Caco-2 (cell line): Measurements from ENCODE around the gene MTA1. TPM values are rescaled to one million over a fixed set of nuclear protein-coding genes. Genes with fewer than 3 reads are reported as not detected.

Source experiments
- BruUV-seq: library from RNA; stranded (reverse); fragments of 400-500 nt; replicated peaks from 2 replicates; lab custom pipeline; 2021; lab: Mats Ljungman, UMichigan
- CTCF ChIA-PET: fragments of 300-600 bp; sonication (Branson Sonifier 250); formaldehyde crosslinking; loops from one replicate; lab custom pipeline; 2022; ENCODE audit warnings: antibody characterized with exemption; lab: Charles Lee
- POLR2A ChIA-PET: fragments of 300-600 bp; sonication (Branson Sonifier 250); formaldehyde crosslinking; loops from one replicate; lab custom pipeline; 2022; ENCODE audit warnings: antibody characterized with exemption; lab: Charles Lee
- DNase-seq, 2 experiments: peaks; one replicate each; pipeline versions ENCODE4 v3.0.0 to v3.0.0-alpha.2; 2020 to 2022
- H3K27me3 ChIP-seq: replicated peaks from 2 replicates; pipeline ENCODE4 v1.6.0; 2011; ENCODE audit warnings: low read length; ENCODE audit not compliant: control insufficient read depth, insufficient read depth
- H3K36me3 ChIP-seq: 2 replicates; pipeline ENCODE4 v1.5.1; 2011; ENCODE audit warnings: low read length; ENCODE audit not compliant: control insufficient read depth, insufficient read depth
- H3K4me1 ChIP-seq: fragments of 250-450 bp; sonication (Bioruptor Pico); 2 replicates; pipeline ENCODE4 v1.5.1; 2020; ENCODE audit warnings: mild to moderate bottlenecking
- H3K4me3 ChIP-seq: 2 replicates; pipeline ENCODE4 v1.5.1; 2011; ENCODE audit warnings: low read depth, mild to moderate bottlenecking, control low read depth, low read length
- H3K9me3 ChIP-seq: fragments of 250-450 bp; sonication (Bioruptor Pico); 2 replicates; pipeline ENCODE4 v1.5.1; 2020; ENCODE audit warnings: mild to moderate bottlenecking, moderate library complexity
- H3K27ac Mint-ChIP-seq: one replicate; pipeline ENCODE4 v1.8.0; 2022; ENCODE audit warnings: mixed read lengths; ENCODE audit not compliant: unreplicated experiment
- H3K27me3 Mint-ChIP-seq: one replicate; pipeline ENCODE4 v1.8.0; 2022; ENCODE audit warnings: mixed read lengths; ENCODE audit not compliant: insufficient read depth, unreplicated experiment
- H3K36me3 Mint-ChIP-seq: one replicate; pipeline ENCODE4 v1.8.0; 2022; ENCODE audit warnings: mild to moderate bottlenecking, mixed read lengths; ENCODE audit not compliant: insufficient read depth, unreplicated experiment
- H3K4me1 Mint-ChIP-seq: one replicate; pipeline ENCODE4 v1.8.0; 2022; ENCODE audit warnings: low read depth, mixed read lengths; ENCODE audit not compliant: unreplicated experiment
- H3K4me3 Mint-ChIP-seq: one replicate; pipeline ENCODE4 v1.8.0; 2022; ENCODE audit warnings: mild to moderate bottlenecking, moderate library complexity, mixed read lengths; ENCODE audit not compliant: unreplicated experiment
- H3K9me3 Mint-ChIP-seq: one replicate; pipeline ENCODE4 v1.8.0; 2022; ENCODE audit warnings: mixed read lengths; ENCODE audit not compliant: unreplicated experiment
- intact Hi-C: fragments of 100-400 bp; cut with micrococcal nuclease; formaldehyde crosslinking; loops from one replicate; pipeline ENCODE4 v1.10.0; 2022; ENCODE audit not compliant: unreplicated experiment
- total RNA-seq: library from RNA; stranded (reverse); gene quantifications from 2 replicates; pipeline ENCODE4 v1.2.3, GENCODE V29; 2022
- TF ChIP-seq, protein P1 (sequence below), 2 experiments: fragments of 200-600 bp in 1 of 2; IDR thresholded peaks; 1 replicate in 1 of 2; 2 replicates in 1 of 2; pipeline versions ENCODE4 v1.5.1 to v1.8.0; 2011 to 2022; ENCODE audit warnings: antibody characterized with exemption in 1 of 2, control low read depth in 1 of 2, inconsistent platforms in 1 of 2, low read depth in 1 of 2, low read length in 1 of 2, mild to moderate bottlenecking in 1 of 2, moderate library complexity in 1 of 2; ENCODE audit not compliant: insufficient read depth in 1 of 2, severe bottlenecking in 1 of 2, unreplicated experiment in 1 of 2

MTA1 gene
- total RNA-seq, 1 experiment from 2014 or later, result 167 TPM

DNA sequence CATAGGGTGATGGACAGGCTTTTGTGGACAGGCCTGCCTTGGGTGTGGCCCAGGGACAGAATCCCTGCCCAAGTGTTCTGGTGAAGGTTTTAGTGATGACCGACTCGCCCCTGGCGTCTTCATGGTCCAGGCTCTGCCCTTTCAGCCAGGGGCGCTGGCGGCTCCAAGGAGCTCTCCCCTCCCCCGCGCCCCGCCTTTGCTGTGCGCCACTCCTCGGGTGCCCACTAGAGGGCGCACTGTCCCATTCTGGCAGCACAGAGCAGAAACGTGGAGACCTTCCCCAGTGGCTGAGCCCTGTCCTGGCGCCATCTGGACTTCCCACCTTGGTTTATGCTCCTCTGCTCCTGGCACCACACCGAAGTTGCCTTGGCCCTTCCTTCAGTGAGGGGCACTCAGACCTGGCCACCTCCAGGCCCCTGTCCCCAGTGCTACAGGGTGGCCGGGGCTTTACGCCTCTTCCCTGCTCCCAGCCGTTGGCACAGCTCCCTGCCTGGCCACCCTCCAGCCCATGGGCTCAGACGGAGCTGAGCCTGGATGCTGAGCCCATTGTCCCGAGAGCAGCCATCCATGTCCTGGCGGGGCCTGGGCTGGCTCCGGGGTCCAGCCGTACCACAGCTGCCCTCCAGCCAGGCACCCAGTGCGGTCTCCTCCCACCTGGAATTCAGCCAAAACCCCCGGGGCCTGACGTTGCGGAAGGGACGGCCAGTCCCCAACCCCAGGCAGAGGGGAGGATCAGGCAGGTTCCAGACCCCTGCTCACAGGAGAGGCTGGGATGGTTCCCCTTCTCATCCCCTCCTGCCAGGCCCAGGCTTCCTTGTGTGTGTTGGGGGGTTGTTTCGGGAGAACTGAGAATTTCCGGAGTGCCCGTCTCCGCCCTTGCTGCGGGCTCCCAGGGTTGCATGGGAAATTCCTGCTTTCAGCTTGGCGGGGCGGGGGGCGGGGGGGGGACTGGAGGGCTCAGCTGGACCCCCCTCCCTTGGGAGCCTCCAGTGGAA, 61.5 kb downstream of the MTA1 start:
- Histone ChIP-seq H3K4me3 (peak overlapping the region; percentile 32), H3K4me1 (peaks cover 26% of the 10 kb centered on the region), H3K36me3 (no peaks in the 10 kb centered on the region), H3K9me3 (no peaks in the 10 kb centered on the region), H3K27me3 (no peaks in the 10 kb centered on the region; the same call in 1 of the 2 replicates)
- peak overlapping the region; percentile 96 for H3K27ac Mint-ChIP-seq
- POLR2A ChIA-PET, result interaction anchor here (1.0 to 2.0 kb wide), 3 partner anchors 9 to 180 kb away, joined by 4 to 14 read pairs (median 7); partner anchors contain the start of gene BRF1
- H3K36me3 Mint-ChIP-seq, result peaks cover 9% of the 10 kb centered on the region
- intact Hi-C loops, result loop anchor here (1.0 to 2.0 kb wide), 2 partner anchors 8 to 110 kb away; no protein-coding TSS in a partner anchor
- peak; percentile 85 to 95 for DNase-seq
- H3K4me1 Mint-ChIP-seq, result peaks cover 13% of the 10 kb centered on the region
- H3K27me3 Mint-ChIP-seq, result peaks cover 7% of the 10 kb centered on the region
- peak overlapping the region; percentile 78 for H3K4me3 Mint-ChIP-seq
- BruUV-seq, result no TSS peak
- no peaks in the 10 kb centered on the region for H3K9me3 Mint-ChIP-seq
- TF ChIP-seq, protein P1, sequence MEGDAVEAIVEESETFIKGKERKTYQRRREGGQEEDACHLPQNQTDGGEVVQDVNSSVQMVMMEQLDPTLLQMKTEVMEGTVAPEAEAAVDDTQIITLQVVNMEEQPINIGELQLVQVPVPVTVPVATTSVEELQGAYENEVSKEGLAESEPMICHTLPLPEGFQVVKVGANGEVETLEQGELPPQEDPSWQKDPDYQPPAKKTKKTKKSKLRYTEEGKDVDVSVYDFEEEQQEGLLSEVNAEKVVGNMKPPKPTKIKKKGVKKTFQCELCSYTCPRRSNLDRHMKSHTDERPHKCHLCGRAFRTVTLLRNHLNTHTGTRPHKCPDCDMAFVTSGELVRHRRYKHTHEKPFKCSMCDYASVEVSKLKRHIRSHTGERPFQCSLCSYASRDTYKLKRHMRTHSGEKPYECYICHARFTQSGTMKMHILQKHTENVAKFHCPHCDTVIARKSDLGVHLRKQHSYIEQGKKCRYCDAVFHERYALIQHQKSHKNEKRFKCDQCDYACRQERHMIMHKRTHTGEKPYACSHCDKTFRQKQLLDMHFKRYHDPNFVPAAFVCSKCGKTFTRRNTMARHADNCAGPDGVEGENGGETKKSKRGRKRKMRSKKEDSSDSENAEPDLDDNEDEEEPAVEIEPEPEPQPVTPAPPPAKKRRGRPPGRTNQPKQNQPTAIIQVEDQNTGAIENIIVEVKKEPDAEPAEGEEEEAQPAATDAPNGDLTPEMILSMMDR (IDR thresholded peaks at IDR 0.05; ENCODE audit: insufficient read depth in 1 of 2, low read depth in 1 of 2, low read length in 1 of 2, severe bottlenecking in 1 of 2, unreplicated experiment in 1 of 2), result peak; percentile 92 to 96
- CTCF ChIA-PET, result interaction anchor here (0.5 to 1.9 kb wide), 19 partner anchors 9 to 729 kb away, joined by 3 to 57 read pairs (median 4); partner anchors contain the start of genes PACS2, SIVA1 and TEDC1

DNA sequence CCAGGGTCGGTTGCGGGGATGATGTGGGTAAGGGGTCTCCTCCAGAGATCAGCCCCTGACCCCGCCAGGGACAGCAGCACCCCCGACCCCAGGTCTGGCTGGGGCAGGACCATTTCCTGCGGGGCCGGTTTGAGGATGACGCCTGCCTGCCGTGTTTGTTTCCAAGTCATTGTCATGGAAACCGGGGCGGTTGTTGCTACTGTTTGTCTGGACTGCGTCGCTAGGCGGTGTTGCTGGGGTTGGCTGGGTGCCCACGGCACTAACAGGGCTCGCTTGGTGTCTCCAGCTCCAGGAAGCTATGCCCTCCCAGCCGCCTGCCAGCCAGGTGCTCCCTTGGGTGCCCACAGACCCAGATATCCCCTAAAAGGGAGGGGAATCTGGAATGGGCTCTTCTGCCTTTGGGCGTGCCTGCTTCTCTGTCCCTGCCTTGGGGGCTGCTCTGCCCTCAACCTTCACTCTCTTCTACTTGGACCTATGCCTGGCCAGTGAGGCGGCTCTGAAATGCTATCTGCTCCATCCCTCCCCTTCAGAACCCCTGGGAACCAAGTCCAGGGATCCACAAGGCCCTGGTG, 62.3 kb downstream of the MTA1 start:
- TF ChIP-seq, protein P1 (IDR thresholded peaks at IDR 0.05; ENCODE audit: insufficient read depth in 1 of 2, low read depth in 1 of 2, low read length in 1 of 2, severe bottlenecking in 1 of 2, unreplicated experiment in 1 of 2), result no peak
- H3K9me3 ChIP-seq, result no peaks in the 10 kb centered on the region
- intact Hi-C loops, result loop anchor here (1.0 to 2.0 kb wide), 2 partner anchors 7 to 111 kb away; no protein-coding TSS in a partner anchor
- peaks cover 7% of the 10 kb centered on the region for H3K27me3 Mint-ChIP-seq
- peaks cover 7% of the 10 kb centered on the region for H3K36me3 Mint-ChIP-seq
- POLR2A ChIA-PET, result interaction anchor here (2.0 kb wide), 1 partner anchor 8 kb away, joined by 14 read pairs; no protein-coding TSS in a partner anchor
- H3K36me3 ChIP-seq, result no peaks in the 10 kb centered on the region
- H3K4me3 ChIP-seq, result peak overlapping the region; percentile 21
- H3K27me3 ChIP-seq, result no peaks in the 10 kb centered on the region; the same call in 1 of the 2 replicates
- H3K27ac Mint-ChIP-seq, result peak overlapping the region; percentile 96
- DNase-seq, result peak; percentile 89 to 92
- CTCF ChIA-PET, result interaction anchor here (1.9 kb wide), 1 partner anchor 8 kb away, joined by 57 read pairs; the partner anchor contains the start of gene TEDC1
- H3K4me1 Mint-ChIP-seq, result peaks cover 13% of the 10 kb centered on the region
- no peaks in the 10 kb centered on the region for H3K9me3 Mint-ChIP-seq
- peak overlapping the region; percentile 78 for H3K4me3 Mint-ChIP-seq
- BruUV-seq, result no TSS peak
- H3K4me1 ChIP-seq, result peaks cover 31% of the 10 kb centered on the region
